ENCODE data around the gene FLYWCH2.

DNA sequence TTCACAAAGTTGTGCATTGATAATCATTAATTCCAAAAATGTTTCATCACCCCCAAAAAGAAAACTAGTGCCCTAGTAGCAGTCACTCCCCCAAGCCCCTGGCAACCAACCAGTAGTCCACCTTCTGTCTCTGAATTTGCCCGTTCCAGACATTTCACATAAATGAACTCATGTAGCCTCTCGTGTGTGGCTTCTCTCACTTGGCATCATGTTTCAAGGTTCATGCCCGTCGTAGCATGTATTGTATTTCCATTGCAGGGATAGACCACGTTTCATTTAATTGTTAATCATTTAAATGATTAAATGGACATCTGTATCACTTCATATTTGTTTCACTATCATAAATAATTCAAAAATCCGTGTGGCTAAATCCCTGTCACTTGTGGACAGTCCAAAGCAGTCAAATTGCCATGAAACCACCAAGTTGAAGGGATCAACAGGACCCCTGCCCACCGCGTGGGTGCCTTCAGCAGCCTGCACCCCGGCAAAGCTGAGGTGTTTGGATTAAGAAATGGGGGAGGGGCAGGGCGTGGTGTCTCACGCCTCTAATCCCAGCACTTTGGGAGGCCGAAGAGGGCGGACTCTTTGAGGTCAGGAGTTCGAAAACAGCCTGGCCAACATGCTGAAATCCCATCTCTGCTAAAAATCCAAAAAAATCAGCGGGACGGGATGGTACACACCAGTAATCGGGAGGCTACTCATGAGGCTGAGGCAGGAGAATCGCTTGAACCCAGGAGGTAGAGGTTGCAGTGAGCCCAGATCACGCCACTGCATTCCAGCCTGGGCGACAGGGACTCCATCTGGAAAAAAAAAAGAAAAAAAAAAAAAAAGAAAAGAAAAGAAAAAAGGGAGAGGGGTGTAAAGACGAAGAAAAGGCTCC is 8.7 kb upstream of the FLYWCH2 start:
- TF ChIP-seq GATA2 (IDR thresholded peaks at IDR 0.05; ENCODE audit: low read depth, low read length) = no peak
- no peak for TF ChIP-seq GATA3 (IDR thresholded peaks at IDR 0.05; ENCODE audit: low read depth, low read length)
